ENCODE data around the gene CCDC87.

The CCDC87 gene

DNA sequence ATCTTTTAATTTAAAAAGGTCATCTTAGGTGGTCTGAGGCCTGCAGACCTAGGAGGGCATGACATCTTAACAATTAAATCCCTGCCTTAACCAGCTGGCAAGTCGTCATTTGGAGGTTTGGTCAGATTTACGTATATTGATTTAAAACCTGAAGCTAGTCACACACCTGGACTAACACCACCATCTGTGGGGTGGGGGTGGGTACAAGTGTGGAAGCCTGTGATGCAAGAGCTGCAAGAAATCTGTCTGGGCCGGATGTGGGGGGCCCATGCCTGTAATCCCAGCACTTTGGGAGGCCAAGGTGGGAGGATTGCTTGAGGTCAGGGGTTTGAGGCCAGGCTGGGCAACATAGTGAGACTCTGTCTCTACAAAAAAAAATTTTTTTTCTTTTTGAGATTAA is 11.6 kb downstream of the CCDC87 start:
- no peak for DNase-seq (ENCODE audit: low read depth, low spot score)

DNA sequence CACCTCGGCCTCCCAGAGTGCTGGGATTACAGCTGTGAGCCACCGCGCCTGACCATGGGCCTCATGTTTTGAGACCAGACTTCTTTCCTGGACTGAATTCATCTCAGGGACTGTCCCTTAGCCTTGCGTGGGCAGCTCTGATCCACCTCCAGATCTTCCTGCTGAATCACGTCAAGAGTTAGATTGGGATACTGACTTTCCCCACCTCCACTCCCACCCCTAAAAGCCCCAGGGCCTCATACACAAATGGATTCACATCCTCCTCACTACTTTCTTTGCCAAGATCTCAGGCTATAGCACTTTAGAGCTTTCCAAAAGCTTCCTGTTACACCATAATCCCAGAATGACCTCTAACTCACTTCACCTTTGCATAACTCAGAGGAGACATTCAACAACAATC is 12.1 kb downstream of the CCDC87 start:
- no peak for DNase-seq (ENCODE audit: low read depth, low spot score)

DNA sequence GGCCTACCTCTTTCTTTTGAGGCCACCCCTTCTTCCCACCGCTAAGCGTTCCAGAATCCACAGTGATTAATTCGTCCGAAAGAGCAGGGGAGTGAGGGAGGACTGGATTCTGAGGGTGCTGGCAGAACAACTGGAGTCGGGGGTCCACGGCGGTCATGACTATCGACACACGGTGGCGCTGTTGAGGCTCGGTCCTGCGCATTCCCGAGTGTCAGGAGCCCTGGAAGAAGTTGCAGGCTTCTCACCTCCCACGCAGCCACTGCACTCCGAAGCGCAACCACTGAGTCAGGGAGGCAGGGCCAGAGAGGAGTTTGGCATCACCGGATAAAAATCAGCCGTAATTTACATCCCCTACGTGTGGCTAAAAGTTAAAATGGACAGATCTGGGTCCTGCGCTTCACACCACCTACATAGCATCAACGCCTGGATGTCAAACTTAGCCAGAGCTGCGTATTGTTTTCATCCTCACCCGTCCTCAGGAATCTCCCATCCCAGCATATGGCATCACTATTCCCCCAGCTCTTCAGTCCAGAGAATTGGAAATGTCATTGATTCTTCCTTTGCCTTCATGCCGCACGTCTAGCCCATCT is 13.8 kb downstream of the CCDC87 start:
- no peak for DNase-seq (ENCODE audit: low read depth, low spot score)

DNA sequence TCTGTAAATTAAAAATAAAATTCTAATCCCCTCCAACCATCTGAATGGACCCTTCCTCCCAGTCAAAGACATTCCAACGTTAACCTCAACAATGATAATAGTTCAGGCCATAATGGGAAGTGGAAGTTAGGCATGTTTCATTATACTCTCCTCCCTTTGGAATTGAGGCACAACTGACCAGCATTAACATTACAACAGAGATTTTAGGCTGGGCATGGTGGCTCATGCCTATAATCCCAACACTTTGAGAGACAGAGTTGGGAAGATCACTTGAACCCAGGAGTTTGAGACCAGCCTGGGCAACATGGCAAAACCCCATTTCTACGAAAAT is 22.0 kb downstream of the CCDC87 start:
- no peak for DNase-seq (ENCODE audit: low read depth, low spot score)

DNA sequence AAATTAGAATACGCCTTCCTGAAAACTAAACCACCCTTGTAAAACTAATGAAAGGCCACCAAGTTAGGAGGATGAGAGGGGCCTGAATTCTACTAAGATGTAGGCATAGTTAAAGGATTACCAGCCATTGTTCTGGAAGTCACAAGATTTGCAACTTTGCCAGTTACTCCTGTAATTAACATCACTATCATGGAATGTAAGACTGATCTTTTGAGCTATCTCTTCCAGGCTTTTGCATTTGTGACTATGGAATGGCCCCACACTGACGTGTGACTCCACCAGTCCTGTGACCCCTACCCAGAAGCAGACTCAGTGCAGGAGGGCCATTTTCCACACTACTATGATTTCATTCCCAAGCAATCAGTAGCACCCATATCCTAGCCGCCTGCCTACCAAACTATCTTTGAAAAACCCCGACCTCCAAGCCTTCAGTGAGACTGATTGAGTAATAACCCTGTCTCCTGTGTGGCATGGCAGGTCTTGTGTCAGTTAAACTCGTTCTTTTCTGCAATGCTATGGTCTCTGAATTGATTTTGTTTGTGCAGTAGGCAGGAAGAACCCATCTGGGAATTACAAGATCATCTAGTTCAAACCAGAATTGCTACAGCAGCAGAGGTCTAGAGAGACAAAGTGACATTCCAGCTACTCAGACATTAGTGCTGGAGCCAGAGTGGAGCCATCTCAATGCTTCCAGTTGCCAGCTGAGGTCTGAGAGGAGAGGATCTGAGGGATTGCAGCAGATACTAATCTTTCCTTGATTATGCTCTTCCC is 22.6 kb downstream of the CCDC87 start:
- DNase-seq (ENCODE audit: low read depth, low spot score): no peak

DNA sequence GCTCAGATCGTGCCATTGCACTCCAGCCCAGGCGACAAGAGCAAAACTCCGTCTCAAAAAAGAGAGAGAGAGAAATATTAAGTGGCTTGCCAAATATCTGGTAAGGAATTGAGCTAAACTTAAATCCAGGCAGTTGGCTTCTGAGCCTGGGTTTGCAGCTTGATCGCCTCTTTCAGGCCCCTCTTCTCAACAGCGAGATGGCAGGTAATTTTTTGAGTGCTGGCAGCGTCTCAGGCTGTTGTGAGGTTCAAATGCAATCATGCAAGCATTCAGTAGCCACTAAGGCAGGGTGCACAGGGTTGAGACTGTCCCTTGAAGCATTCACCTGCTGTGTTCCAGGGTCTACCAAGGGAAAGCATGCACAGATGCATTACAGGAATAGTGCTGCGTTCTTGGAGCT is 23.8 kb downstream of the CCDC87 start:
- DNase-seq (ENCODE audit: low read depth, low spot score): no peak

DNA sequence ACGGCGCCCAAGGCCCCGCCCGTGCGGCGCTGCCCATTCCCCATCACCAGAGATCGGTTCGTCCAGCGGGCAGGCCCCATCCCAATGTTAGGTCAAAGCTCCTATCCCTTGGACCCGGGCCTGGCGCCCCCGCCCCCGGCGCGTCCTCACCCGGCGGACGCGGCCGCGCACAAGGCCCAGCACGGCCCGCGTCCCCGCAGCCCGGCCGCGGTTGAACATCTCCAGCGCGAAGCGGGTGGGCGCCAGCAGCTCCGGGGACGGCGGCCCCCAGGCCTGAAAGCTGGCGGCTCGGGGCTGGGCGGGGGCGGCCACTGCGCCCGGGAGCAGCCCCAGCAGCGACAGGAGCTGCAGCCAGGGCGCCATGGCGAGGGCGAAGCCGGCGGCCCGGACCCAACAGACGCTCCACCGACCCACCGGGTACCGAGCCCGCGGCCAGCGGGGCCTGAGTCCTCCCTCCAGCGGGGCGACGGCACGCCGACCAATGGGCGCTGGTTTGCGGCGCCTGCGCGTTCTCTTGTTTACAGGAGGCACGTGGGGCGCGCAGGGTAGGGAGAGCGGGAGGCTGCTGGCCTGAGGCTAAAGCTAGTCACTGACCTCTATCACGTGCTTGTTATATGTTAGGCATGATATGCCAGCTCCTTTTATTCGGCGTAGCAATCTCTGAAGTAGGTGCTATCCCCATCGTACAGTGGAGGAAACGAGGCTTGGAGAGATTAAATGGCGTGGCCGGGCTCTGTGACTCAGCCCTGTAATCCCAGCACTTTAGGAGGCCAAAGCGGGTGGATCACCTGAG is 24.5 kb downstream of the CCDC87 start, which contains the start of gene CTSF:
TSS of gene CTSF (minus strand) at position 483 of the 793 bp plus-strand sequence. CDS start at position 363, 120 bp downstream.
- DNase-seq (ENCODE audit: low read depth, low spot score): no peak

DNA sequence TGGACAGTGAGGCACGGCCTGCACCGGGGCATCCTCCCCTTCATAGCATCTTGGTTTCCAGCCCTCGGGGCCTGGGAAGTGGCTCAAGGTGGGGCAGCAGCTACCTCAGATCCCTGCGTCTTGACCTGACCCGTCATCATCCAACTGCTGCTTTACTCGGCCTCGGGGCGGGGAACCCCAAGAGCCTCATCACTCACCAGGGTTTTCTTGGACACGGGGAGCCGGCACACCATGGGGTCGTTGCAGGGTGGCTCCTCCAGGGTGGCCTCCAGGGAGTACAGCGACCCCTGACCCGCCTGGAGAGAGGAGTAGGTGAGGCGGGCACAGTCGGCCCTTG is 25.1 kb downstream of the CCDC87 start:
- DNase-seq (ENCODE audit: low read depth, low spot score): no peak

DNA sequence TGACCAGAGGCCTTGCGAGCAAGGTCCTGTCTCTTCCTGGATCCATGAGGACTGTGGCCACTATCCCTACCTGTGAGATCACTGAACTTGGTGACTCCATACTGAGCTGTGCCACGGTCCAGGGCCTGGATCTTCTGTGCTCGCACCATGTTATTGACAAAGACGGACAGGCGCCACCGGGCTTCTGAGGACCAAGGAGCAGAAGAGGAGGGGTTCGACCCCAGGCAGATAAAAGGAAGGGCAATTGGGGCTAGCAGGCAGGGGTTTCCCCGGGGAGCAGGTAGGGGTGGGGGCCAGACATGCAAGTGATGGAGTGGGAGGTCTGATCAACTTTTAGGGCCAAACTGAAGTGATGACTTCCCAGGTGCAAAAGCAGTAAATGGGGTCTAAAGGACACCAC is 26.6 kb downstream of the CCDC87 start:
- DNase-seq (ENCODE audit: low read depth, low spot score): no peak

DNA sequence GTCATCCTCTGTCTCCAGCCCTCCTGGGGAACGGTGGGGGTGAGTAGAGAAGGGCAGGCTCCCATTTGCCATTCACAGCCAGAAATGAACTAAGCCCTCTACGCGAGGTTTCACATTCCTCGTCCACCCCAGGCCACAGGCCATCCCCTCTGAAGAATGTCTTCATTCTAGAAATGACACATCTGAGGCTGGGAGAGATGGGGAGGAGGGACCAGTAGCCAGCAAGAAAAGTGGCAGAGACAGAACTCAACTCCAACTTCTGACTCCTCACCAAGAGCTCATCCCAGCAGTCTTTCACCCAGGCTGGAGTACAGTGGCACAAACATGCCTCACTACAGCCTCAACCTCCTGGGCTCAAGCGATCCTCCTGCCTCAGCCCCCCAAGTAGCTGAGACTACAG is 27.9 kb downstream of the CCDC87 start:
- DNase-seq (ENCODE audit: low read depth, low spot score): no peak

DNA sequence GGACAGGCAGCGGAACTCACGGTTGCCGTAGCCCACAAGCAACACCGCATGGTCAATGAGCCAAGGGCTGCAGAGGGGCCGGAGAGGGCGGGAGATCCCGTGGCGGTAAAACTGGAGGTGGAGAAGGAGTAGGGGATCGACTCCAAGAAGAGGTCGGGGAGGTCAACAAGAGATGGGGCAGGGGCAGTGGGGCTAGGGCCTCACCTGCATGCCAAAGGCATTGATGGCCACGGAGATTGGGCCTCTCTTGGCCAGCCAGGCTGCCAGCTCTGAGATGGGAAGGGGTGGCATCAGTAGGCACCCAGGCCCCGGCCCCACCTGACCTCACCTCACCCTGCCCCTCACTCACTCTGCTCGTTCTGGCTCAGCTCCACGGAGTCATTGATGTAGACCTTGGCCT is 28.3 kb downstream of the CCDC87 start:
- no peak for DNase-seq (ENCODE audit: low read depth, low spot score)

DNA sequence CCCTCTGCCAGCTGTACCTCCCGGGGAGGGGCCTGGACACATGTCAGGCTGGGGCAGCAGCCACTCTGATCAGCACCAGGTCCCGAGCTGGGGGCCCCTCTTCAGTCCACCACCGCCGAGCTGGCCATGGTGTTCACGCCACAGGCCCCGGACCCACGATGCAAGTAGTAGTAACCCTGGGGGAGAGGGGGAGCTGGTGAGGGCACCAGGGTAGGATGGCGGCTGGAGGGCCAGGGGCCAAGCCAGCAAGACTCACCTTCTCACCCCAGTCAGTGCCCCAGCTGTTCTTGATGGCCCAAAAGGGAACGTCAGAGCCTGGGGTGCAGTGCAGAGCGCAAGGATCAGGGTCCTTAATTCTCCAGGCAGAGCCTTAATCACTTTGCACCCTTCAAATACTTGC is 29.0 kb downstream of the CCDC87 start:
- no peak for DNase-seq (ENCODE audit: low read depth, low spot score)

DNA sequence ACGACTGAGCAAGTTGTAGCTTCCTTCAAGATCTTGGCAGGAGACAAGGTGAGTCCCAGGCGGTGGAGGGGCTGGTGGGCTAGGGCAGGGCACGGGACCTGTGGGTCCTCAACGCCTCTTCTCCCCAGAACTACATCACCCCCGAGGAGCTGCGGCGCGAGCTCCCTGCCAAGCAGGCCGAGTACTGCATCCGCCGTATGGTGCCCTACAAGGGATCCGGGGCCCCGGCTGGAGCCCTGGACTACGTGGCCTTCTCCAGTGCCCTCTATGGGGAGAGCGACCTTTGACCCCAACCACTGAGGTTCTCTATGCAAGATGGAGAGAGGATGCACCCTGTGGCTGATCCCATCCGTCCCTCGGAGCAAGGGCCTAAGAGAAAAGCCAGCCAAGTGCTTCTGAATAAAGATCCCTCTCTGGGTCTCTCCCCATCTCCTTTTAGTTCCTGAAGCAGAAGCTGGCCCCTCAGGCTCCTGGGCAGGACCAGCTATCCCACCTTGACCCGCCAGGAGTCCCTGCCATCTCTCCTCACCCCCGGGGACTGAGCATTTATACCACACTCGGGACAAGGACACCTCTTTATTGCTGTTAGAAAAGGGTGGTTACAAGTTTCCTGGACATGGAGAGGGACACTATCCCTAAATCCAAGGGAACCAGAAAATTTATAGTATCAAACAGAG is 29.8 kb downstream of the CCDC87 start:
- DNase-seq (ENCODE audit: low read depth, low spot score): no peak

DNA sequence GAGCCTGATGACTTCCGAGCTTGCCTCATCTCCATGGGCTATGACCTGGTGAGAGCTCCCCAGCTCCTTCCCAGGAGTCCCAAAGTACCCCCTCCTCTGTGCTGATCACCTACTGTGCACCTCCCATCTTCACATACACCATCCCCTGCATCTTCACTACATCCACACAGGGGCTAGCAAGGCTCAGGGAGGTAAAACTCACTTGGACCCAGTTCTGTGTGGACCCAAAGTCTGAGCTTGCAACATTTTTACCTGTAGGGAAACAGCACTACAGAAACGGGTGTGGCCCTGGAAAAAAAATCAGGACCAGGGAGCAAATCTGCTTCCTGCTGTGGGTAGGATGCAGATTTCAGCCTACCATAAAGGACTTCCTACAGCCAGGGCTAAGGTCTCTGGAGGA is 30.6 kb downstream of the CCDC87 start:
- no peak for DNase-seq (ENCODE audit: low read depth, low spot score)

DNA sequence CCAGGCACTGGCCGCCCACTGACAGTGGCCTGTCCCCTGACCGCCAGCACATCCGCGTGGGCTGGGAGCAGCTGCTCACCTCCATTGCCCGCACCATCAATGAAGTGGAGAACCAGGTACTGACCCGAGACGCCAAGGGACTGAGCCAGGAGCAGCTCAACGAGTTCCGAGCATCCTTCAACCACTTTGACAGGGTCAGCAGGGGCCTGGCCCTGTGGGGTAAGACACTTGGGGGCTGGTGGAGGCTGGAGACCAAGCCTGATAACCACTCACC is 31.0 kb downstream of the CCDC87 start:
- DNase-seq (ENCODE audit: low read depth, low spot score): no peak

DNA sequence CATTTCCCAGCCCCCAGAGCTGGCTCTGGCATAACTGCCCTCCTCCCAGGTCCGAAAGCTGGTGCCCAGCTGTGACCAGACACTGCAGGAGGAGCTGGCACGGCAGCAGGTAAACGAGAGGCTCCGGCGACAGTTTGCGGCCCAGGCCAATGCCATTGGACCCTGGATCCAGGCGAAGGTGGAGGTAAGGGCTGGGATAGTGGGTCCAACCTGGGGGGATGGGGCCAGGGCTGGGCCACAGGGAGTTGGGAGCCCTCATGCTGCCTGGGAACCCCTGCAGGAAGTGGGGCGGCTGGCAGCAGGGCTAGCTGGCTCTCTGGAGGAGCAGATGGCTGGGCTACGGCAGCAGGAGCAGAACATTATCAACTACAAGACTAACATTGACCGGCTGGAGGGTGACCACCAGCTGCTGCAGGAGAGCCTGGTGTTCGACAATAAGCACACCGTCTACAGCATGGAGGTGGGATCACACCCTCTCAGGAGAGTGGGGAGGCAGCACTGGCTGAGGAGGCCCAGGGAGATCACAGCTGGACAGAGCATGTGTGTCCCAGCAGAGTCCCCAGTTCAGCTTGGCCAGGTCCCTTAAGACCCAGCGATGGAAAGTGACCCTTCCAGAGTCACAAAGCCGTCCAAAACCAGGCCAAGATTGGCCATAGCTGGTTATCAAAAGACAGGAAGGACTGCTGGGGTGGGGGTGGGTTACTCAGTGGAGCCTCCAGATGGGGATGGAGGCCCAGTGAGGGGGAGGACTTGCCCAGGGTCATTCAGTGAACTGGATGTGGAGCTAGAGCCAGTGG is 31.5 kb downstream of the CCDC87 start:
- DNase-seq (ENCODE audit: low read depth, low spot score): no peak

DNA sequence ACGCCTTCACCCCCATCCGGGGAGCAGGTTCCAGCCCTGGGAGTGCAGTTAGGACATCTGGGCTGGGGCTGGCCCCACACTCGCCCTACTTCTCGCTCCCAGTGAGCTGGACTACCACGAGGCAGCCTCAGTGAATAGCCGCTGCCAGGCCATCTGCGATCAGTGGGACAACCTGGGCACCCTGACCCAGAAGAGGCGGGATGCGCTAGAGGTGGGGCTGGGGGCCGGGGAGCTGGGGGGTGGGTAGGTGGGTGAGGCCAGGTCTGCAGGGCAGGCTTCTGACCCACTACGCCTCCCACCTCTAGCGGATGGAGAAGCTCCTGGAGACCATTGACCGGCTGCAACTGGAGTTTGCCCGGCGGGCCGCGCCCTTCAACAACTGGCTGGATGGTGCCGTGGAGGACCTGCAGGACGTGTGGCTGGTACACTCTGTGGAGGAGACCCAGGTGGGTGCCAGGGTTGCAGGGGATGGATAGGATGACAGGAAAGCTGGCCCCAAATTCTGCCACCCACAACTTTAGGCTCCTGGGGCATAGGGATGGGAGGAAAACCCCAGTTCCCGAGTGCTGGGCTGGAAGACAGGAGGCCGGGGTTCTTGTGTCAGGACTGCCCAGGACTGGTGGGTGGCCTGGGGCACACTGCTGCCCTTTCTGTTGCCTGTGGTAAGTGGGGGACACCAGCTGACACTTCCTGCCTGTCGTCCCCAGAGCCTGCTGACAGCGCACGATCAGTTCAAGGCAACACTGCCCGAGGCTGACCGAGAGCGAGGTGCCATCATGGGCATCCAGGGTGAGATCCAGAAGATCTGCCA is 32.8 kb downstream of the CCDC87 start:
- DNase-seq (ENCODE audit: low read depth, low spot score): no peak

DNA sequence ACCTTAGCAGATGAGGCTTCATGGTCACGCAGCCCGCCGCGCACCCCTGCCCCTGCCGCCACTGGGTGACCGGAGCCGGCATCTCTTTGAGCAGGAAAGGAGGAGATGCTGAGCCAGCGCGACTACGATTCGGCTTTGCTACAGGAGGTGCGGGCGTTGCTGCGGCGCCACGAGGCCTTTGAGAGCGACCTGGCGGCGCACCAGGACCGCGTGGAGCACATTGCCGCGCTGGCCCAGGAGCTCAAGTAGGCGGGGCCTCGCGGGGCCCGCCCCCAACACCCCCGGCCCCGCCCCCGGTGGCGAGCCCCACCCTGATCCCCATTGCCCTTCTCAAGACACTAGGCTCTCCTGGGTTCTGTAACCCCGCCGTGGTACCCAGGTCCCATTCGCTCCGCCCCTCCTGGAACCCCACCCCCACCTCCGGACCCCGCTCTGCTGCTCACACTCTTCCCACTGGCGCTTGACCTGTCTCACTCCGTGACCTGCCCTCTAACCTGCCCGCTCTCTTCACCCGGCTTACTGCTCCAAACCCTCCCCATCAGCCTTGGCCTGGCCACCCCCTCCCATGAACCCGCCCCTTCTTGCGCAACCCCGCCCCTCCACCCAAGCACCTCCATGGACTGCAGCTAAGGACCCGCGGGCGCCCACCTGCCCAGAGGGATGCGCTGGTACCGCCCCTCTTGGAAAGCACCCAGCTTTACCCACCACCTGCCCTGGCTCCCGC is 33.6 kb downstream of the CCDC87 start:
- DNase-seq (ENCODE audit: low read depth, low spot score): no peak

DNA sequence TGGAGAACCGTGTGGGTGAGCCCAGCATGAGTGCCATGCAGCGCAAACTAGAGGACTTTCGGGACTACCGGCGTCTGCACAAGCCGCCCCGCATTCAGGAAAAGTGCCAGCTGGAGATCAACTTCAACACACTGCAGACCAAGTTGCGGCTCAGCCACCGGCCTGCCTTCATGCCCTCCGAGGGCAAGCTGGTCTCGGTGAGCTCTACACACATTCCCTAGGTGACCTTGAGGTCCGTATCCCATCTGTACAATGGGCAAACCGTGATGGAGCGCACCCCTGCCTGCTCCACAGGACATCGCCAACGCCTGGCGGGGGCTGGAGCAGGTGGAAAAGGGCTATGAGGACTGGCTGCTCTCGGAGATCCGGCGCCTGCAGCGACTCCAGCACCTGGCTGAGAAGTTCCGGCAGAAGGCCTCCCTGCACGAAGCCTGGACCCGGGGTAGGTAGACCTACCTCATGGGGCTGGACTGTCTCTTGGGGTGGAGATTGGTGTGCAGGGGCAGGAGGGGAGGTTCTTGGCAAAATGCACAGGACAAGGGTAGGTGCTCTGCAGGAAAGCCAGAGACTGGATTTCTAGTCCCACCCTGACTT is 35.0 kb downstream of the CCDC87 start:
- no peak for DNase-seq (ENCODE audit: low read depth, low spot score)

DNA sequence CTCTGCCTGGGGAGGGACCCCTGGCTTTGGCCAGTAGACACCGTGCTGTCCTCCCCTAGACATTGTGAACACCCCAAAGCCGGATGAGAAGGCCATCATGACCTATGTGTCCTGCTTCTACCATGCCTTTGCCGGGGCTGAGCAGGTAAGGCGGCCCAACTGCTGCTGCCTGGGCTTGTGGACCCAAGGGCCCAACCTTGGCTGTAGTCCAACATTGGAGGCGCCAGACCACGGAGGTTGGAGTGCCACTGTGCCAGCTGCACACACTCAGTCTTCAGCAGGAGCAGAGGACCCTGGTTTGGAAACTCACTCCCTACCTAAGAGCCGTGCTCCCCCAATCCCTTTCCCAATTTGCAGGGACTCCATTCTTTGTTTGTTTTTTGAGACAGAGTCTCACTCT is 36.8 kb downstream of the CCDC87 start:
- no peak for DNase-seq (ENCODE audit: low read depth, low spot score)
